Inflammatory macrophage (primary cell): ENCODE results near the gene FLNC.

ENCODE experiments used
- DNase-seq, 2 donors: peaks; one replicate each; pipeline ENCODE4 v3.0.0-alpha.2; 2020 to 2022

FLNC gene

GRCh38 chr7:128880791-128881457, 50.7 kb downstream of the FLNC start:
- DNase-seq = no peak

GRCh38 chr7:128881458-128882125, 51.4 kb downstream of the FLNC start:
- no peak for DNase-seq

GRCh38 chr7:128882134-128882533, 51.9 kb downstream of the FLNC start:
- no peak for DNase-seq

GRCh38 chr7:128883622-128884448, 53.6 kb downstream of the FLNC start:
- peak; percentile 81 to 87 for DNase-seq

- no peak for DNase-seq
Observed at GRCh38 chr7:128884561-128885369, 54.6 kb downstream of the FLNC start.

- DNase-seq = no peak
Observed at GRCh38 chr7:128885370-128886187, 55.4 kb downstream of the FLNC start.

GRCh38 chr7:128886391-128887168, 56.4 kb downstream of the FLNC start:
- DNase-seq = no peak

GRCh38 chr7:128887169-128888038, 57.2 kb downstream of the FLNC start:
- no peak for DNase-seq

GRCh38 chr7:128888039-128888755, 58.0 kb downstream of the FLNC start:
- DNase-seq = no peak

- DNase-seq = no peak
Observed at GRCh38 chr7:128888756-128889095, 58.5 kb downstream of the FLNC start.

- DNase-seq = no peak
Observed at GRCh38 chr7:128889121-128889520, 58.9 kb downstream of the FLNC start.

- DNase-seq = no peak
Observed at GRCh38 chr7:128890306-128891109, 60.3 kb downstream of the FLNC start.

- no peak for DNase-seq
Observed at GRCh38 chr7:128891110-128891941, 61.1 kb downstream of the FLNC start.

- no peak for DNase-seq
Observed at GRCh38 chr7:128891942-128892269, 61.7 kb downstream of the FLNC start.

GRCh38 chr7:128892521-128893250, 62.5 kb downstream of the FLNC start:
- no peak for DNase-seq

GRCh38 chr7:128893251-128894100, 63.3 kb downstream of the FLNC start:
- no peak for DNase-seq
